Non-pigmented ciliary epithelial cell (primary cell): ENCODE measurements around the gene DNAJA2.
A peak's percentile ranks its signal among the peaks of the same experiment; 100 is the strongest.
"Not testable (repeated sequence)": the region's sequence is repeated elsewhere in the genome, so short reads cannot be mapped to it uniquely, and the experiment has no call there.

Experiments
- DNase-seq: peaks from one replicate; pipeline ENCODE4 v3.0.0-alpha.2; 2010; ENCODE audit warnings: low read depth

DNAJA2 gene

GRCh38 chr16:46975165-46975564, 1.7 kb upstream of the DNAJA2 start:
- DNase-seq: no peak

GRCh38 chr16:46974352-46974751, 878 bp upstream of the DNAJA2 start:
- no peak for DNase-seq

GRCh38 chr16:46973996-46974324, 486 bp upstream of the DNAJA2 start:
- DNase-seq: no peak

GRCh38 chr16:46972429-46973206, 856 bp downstream of the DNAJA2 start:
- no peak for DNase-seq

- no peak for DNase-seq
Measured at GRCh38 chr16:46971271-46971670, 2.2 kb downstream of the DNAJA2 start.

- DNase-seq: no peak
Measured at GRCh38 chr16:46970089-46970488, 3.4 kb downstream of the DNAJA2 start.

- DNase-seq: no peak
Measured at GRCh38 chr16:46968063-46968435, 5.4 kb downstream of the DNAJA2 start.

- DNase-seq: no peak
Measured at GRCh38 chr16:46962629-46963028, 10.8 kb downstream of the DNAJA2 start.

- no peak for DNase-seq
Measured at GRCh38 chr16:46961373-46962353, 11.8 kb downstream of the DNAJA2 start.

- DNase-seq: no peak
Measured at GRCh38 chr16:46954562-46954961, 18.9 kb downstream of the DNAJA2 start.

- DNase-seq: no peak
Measured at GRCh38 chr16:46950009-46950408, 23.5 kb downstream of the DNAJA2 start.

- no peak for DNase-seq
Measured at GRCh38 chr16:46949241-46949892, 24.1 kb downstream of the DNAJA2 start.

- DNase-seq: no peak
Measured at GRCh38 chr16:46948548-46949166, 24.8 kb downstream of the DNAJA2 start.

GRCh38 chr16:46947900-46948547, 25.4 kb downstream of the DNAJA2 start:
- DNase-seq: peak; percentile 13

- DNase-seq: not testable (repeated sequence)
Measured at GRCh38 chr16:46944713-46945112, 28.8 kb downstream of the DNAJA2 start.

- DNase-seq: no peak
Measured at GRCh38 chr16:46937536-46937935, 35.9 kb downstream of the DNAJA2 start.

- no peak for DNase-seq
Measured at GRCh38 chr16:46932802-46933201, 40.7 kb downstream of the DNAJA2 start.

GRCh38 chr16:46930861-46931260, 42.6 kb downstream of the DNAJA2 start:
- no peak for DNase-seq

GRCh38 chr16:46929378-46930332, 43.8 kb downstream of the DNAJA2 start:
- peak; percentile 6 for DNase-seq

GRCh38 chr16:46928811-46929210, 44.7 kb downstream of the DNAJA2 start:
- DNase-seq: no peak
